Hematopoietic multipotent progenitor cell treated with erythropoietin and hydrocortisone succinate and interleukin-3 and kit ligand, for 6 days (in vitro differentiated cells): ENCODE data around the gene SPO11.
"Not testable (repeated sequence)": the region's sequence is repeated elsewhere in the genome, so short reads cannot be mapped to it uniquely, and the experiment has no call there.

ENCODE experiments used
- DNase-seq: peaks from one replicate; pipeline ENCODE4 v3.0.0-alpha.2; 2015

SPO11 gene

GRCh38 chr20:57342829-57343228, 13.2 kb downstream of the SPO11 start:
- DNase-seq = no peak

- peak; percentile 90 for DNase-seq
These were observed 16.9 kb downstream of the SPO11 start for GRCh38 chr20:57346477-57346876.

DNA sequence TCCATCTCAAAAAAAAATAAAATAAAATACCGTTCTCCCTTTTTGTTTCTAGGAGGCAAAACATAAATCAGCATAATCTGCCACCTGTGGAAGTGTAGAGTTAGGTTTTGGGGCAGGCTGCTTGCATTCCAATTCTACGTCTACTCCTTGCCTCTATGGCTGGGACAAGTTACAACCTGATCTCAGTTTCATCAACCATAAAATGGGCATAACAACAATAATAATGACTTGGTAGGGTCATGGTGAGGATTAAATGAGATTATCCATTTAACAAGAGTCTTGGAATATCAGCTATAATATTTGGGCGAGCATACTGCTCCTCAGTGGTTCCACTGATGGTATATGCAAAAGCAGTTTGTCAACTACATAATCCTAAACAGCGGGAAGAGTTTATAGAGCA, 17.8 kb downstream of the SPO11 start:
- no peak for DNase-seq

DNA sequence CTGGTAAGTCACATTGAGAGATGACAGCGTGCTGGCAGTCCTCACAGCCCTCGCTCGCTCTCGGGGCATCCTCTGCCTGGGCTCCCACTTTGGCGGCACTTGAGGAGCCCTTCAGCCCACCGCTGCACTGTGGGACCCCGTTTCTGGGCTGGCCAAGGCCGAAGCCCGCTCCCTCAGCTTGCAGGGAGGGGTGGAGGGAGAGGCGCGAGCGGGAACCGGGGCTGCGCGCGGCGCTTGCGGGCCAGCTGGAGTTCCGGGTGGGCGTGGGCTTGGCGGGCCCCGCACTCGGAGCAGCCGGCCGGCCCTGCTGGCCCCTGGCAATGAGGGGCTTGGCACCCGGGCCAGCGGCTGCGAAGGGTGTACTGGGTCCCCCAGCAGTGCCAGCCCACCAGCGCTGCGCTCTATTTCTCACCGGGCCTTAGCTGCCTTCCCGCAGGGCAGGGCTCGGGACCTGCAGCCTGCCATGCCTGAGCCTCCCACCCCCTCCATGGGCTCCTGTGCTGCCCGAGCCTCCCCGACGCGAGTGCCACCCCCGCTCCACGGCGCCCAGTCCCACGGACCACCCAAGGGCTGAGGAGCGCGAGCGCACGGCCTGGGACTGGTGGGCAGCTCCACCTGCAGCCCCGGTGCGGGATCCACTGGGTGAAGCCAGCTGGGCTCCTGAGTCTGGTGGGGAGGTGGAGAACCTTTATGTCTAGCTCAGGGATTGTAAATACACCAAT, 18.8 kb downstream of the SPO11 start:
- DNase-seq = not testable (repeated sequence)

GRCh38 chr20:57348922-57349574, 19.4 kb downstream of the SPO11 start:
- DNase-seq = not testable (repeated sequence)

DNA sequence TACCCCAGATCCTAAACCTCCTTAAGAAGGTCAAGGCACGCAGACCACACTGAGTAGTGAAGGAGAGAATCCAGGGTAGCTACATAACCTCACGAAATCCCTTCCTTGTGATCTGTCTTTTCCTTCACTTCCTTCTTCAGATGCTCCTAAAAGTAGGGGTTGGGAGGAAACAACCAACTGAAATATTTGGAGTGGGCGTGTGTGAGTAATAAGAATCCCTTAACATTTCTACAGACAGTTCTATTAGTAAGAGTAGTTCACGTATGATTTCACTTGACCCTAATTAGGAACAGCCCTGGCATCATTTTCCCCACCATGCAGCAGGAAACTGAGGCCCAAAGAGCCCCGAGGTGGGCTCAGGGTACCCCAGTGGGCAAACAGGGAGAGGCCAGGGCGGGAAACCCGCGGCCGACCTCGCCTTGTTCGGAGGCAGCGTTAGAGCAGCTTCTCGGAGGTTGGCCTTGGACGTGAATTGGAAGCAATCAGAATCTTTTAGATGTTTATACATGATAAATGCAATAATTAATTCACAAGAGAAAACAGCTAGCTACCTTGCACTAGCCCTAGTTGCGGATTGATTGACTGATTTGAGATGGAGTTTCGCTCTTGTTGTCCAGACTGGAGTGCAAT, 20.6 kb downstream of the SPO11 start:
- DNase-seq = no peak

DNA sequence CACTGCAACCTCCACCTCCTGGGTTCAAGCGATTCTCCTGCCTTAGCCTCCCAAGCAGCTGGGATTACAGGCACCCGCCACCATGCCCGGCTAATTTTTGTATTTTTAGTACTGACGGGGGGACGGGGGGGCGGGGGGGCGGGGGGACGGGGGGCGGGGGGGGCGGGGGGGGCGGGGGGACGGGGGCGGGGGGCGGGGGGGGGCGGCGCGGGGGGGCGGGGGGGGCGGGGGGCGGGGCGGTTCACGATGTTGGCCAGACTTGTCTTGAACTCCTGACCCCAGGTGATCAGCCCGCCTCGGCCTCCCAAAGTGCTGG, 21.1 kb downstream of the SPO11 start:
- DNase-seq = not testable (repeated sequence)

GRCh38 chr20:57351042-57351783, 21.6 kb downstream of the SPO11 start, which contains the start of gene RAE1:
RAE1 (plus strand) TSS chr20:57351255; CDS start chr20:57354039, 2,784 bp downstream.
- peak; percentile 97 for DNase-seq

GRCh38 chr20:57352305-57352704, 22.7 kb downstream of the SPO11 start:
- no peak for DNase-seq

GRCh38 chr20:57353351-57353750, 23.7 kb downstream of the SPO11 start:
- DNase-seq = no peak

GRCh38 chr20:57361517-57361916, 31.9 kb downstream of the SPO11 start:
- no peak for DNase-seq

DNA sequence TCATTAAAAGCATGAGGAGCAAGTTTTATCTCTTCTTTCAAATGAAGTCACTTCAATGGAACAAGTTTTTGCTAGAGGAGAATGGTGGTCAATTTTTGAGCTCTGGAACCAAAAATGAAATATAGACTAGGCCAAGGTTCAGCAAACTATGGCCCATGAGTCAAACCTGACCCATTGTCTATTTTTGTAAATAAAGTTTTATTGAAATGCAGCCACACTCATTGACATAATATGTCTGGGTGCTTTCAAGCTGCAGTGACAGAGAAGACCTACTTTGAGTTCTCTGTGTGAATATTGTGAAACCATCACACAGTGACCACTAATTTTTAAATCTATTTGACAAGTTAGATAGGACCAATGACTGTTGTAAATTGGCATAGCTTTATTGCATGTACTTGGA, 34.8 kb downstream of the SPO11 start:
- DNase-seq = no peak

DNA sequence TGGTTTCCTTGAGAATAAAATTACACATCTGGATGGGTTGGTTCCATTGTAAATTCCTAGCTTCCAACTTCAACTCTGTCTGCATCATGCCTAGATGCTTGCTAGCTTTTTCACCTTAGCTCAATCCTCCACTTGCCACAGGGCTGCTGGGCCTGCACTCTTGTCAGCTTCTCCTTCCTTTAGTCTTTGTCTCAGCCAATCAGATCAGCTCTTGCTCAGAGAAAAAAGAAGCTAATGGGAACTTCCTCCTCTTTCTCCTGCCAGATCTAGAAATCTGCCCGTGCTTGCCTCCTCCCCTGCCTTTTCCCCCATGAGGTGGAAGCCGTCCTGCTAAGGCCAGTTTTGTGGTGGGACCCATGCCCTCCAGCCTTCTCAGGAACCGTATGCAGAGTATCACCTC, 40.0 kb downstream of the SPO11 start:
- DNase-seq = peak; percentile 19

DNA sequence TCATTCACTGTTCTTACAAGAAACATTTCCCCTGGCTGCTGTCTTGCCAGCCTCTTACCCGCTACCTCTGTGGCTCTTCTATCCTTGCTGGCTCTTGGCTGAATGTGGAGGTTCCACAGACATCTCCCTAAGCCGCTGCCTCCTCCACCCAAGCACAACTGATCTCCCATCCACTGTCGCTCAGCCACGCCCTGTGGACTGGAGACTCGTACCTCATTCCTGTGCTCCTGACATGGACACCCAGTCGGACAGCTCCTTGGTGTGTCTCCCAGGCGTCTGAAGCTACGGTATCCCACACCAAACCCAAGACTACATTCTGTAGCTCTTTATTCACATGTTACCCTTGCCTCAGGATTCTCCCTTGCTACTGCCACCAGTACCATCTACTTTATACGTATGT, 40.7 kb downstream of the SPO11 start:
- no peak for DNase-seq

- no peak for DNase-seq
These were observed 41.8 kb downstream of the SPO11 start for GRCh38 chr20:57371363-57371762.

DNA sequence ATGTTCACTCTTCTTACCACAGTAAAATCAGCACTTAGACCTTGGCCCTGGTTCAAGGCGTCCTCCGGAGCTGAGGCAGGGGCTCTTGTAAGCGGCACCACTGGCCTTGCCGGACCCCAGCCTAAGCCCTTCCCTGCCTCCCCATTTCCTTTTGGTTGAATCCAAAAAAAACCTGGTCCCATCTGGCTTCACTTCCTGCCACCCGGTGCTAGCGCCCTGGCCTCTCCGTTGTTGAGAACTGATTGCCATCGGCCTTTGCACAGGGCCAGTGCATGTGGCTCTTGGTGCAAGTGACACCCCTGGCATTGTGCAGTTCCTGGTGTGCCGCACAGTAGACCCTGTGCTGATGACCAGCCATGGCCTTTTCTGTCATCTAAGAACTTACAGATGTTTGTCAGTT, 42.6 kb downstream of the SPO11 start:
- no peak for DNase-seq

DNA sequence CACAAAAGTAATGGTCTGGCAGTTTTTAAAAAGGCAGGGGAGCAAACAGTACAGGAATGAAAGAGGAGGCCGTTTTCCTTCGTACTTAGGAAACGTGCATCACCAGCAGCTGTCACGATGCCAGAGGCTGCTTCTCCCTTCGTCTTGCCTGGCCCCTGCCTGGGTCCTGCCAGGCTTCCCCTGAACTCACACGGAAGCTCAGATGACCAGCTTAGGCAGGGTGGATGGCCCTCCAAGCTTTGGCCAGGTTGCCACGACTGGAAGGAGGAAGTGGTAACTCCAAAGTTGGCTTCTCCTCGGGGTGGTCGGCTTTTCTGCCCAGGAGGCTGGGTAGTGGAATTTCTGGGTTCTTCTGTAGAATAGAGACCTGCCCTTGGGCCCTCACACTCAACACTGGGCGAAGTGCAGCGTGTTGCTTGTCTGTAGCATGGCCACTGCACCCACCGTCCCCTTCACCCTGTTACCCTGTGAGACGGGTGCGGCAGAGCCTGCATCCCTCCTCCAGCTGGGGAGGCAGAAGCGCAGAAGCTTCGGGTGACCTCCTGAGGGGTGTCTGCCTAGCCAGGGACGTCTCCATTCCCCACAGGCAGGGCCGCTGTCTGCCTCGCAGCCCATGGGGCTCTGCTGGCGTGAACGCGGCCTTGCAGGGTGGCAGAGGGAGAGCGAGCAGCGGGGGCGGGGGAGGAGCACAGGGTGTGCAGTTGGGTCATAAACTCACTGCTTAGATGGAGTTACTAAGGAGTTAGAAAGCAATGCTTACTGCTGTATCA, 43.2 kb downstream of the SPO11 start:
- DNase-seq = no peak

- no peak for DNase-seq
These were observed 44.8 kb downstream of the SPO11 start for GRCh38 chr20:57374343-57374930.

- peak; percentile 42 for DNase-seq
These were observed 45.5 kb downstream of the SPO11 start for GRCh38 chr20:57374931-57375651.

- DNase-seq = no peak
These were observed 46.1 kb downstream of the SPO11 start for GRCh38 chr20:57375652-57376230.

DNA sequence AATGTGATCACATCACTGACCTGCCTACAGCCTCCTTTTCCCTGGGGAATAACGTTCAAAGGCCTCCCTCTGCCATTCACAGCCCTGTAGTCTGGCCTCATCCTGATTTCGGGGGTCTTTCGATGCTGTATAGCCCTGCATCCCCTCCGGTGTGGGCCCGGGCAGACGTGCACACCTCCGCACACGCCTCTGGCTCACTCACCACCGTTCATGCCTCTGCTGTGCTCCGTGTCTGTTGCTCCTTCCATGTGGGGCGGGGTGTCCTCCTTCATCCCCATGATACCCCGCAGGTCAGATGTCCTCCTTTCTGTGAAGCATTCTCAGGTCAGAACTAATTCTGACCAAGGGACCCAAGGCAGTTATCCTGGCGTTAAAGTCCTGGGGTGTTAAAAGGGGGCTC, 47.7 kb downstream of the SPO11 start:
- no peak for DNase-seq
